Activated T-helper 1 cell treated with anti-CD3 and anti-CD28 coated beads, Interleukin-12 subunit alpha, Interleukin-12 subunit beta, Interleukin-2, Interleukin-4 antibody, amounts not matched to agents 30 ng/mL and 10 ng/mL and 1 ng/mL, durations not matched to agents 14 hours and 24 hours and 36 hours (primary cell): Measurements from ENCODE around the gene TICRR. TPM values are rescaled to one million over a fixed set of nuclear protein-coding genes. Genes with fewer than 3 reads are reported as not detected.

ENCODE experiments used
- DNase-seq: peaks from one replicate; pipeline ENCODE4 v3.0.0; 2021; ENCODE audit warnings: low spot score
- H3K27ac Mint-ChIP-seq: one replicate; pipeline ENCODE4 v1.8.0; 2021; ENCODE audit warnings: mild to moderate bottlenecking, mixed read lengths
- H3K27me3 Mint-ChIP-seq: one replicate; pipeline ENCODE4 v1.8.0; 2022; ENCODE audit warnings: mild to moderate bottlenecking, moderate library complexity, mixed read lengths; ENCODE audit not compliant: insufficient read depth
- H3K36me3 Mint-ChIP-seq: one replicate; pipeline ENCODE4 v1.8.0; 2021; ENCODE audit warnings: low read depth, mixed read lengths
- H3K4me1 Mint-ChIP-seq: one replicate; pipeline ENCODE4 v1.8.0; 2021; ENCODE audit warnings: low read depth, mixed read lengths
- H3K4me3 Mint-ChIP-seq: one replicate; pipeline ENCODE4 v1.8.0; 2021; ENCODE audit warnings: mild to moderate bottlenecking, moderate library complexity, mixed read lengths
- H3K9me3 Mint-ChIP-seq: one replicate; pipeline ENCODE4 v1.8.0; 2021; ENCODE audit warnings: mixed read lengths
- intact Hi-C: fragments of 100-400 bp; cut with micrococcal nuclease; formaldehyde crosslinking; loops from one replicate; pipeline ENCODE4 v1.15.1; 2024
- total RNA-seq: library from RNA; stranded (reverse); gene quantifications from 2 replicates; pipeline ENCODE4 v1.2.3, GENCODE V29; 2022

Gene TICRR
- total RNA-seq, 1 donor from 2014 or later: 17.6 TPM

DNA sequence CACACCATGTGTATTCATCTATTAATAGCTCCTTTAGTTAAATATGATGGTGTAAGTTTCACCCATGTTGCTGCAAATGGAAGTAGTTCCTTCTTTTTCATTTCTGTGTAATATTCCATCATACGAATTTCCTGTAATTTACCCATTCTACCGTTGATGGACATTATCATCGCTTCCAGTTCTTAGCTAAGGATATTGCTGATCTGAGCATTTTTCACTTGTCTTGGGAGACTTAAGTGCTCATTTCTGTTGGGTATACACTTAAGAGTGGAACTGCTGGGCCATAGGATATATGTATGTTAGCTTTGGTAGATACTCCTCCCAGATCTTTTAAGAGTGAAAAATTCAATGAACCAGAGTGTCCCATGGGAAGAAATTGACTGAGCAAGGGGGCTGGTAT lies 92.9 kb downstream of the TICRR start:
- Mint-ChIP-seq H3K9me3 (no peaks in the 10 kb centered on the region), H3K36me3 (peaks cover 3% of the 10 kb centered on the region), H3K4me1 (peaks cover 5% of the 10 kb centered on the region), H3K27ac (no peak overlapping the region), H3K4me3 (no peak overlapping the region), H3K27me3 (peaks cover 15% of the 10 kb centered on the region)
- intact Hi-C loops: no loop called here
- no peak for DNase-seq

DNA sequence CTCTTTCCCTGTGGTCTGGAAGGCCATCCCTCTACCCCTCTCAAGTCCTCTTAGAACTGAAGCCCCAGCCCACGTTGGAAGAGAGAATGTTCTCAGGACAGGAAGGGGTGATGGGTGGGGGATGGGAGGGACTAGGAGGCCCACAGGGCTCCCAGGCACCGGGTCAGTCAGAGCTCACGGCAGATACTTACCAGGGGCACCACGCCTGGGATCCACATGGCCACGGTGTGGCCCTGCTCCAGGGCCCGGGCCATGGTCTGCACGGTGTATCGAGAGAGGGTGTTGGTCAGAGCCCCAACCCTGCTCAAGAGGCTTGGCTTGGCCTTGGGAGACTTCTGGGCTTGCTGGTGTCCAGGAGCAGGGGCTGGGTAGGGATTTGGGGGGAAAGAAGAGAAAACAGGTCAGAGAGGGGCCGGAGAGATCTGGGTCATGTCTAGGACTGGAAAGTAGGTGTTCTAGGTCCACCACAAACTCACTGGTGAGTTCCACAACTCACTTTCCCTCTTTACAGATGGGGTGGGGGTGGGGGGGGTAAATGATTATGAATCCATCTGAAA lies 94.1 kb downstream of the TICRR start:
- peaks cover 12% of the 10 kb centered on the region for H3K27me3 Mint-ChIP-seq
- peaks cover 3% of the 10 kb centered on the region for H3K36me3 Mint-ChIP-seq
- H3K4me1 Mint-ChIP-seq: peaks cover 5% of the 10 kb centered on the region
- DNase-seq: no peak
- H3K27ac Mint-ChIP-seq: no peak overlapping the region
- H3K9me3 Mint-ChIP-seq: no peaks in the 10 kb centered on the region
- intact Hi-C loops: no loop called here
- H3K4me3 Mint-ChIP-seq: no peak overlapping the region

DNA sequence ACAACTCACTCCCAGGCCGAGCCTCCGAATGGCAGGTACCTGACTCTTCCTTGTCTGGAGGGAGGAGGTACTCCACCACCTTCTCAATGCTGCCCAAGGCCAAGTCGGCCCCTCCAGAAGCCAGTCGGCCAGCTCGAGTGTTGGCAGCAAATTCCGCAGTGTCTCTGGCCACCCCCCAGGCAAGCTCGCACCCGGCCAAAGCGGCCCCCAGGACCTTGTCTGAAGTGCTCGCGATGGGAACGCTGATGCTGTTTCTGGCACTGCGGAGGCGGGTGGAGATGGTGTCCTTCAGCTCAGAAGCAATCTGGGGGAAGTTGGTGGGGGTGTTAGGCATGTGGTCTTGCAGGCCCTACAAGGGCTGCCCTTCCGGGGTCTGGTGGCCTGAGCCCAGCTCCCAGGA lies 94.7 kb downstream of the TICRR start:
- intact Hi-C loops: no loop called here
- H3K4me3 Mint-ChIP-seq: no peak overlapping the region
- peaks cover under 1% of the 10 kb centered on the region for H3K36me3 Mint-ChIP-seq
- no peak overlapping the region for H3K27ac Mint-ChIP-seq
- DNase-seq: no peak
- H3K4me1 Mint-ChIP-seq: peaks cover 1% of the 10 kb centered on the region
- no peaks in the 10 kb centered on the region for H3K9me3 Mint-ChIP-seq
- H3K27me3 Mint-ChIP-seq: peaks cover 9% of the 10 kb centered on the region

DNA sequence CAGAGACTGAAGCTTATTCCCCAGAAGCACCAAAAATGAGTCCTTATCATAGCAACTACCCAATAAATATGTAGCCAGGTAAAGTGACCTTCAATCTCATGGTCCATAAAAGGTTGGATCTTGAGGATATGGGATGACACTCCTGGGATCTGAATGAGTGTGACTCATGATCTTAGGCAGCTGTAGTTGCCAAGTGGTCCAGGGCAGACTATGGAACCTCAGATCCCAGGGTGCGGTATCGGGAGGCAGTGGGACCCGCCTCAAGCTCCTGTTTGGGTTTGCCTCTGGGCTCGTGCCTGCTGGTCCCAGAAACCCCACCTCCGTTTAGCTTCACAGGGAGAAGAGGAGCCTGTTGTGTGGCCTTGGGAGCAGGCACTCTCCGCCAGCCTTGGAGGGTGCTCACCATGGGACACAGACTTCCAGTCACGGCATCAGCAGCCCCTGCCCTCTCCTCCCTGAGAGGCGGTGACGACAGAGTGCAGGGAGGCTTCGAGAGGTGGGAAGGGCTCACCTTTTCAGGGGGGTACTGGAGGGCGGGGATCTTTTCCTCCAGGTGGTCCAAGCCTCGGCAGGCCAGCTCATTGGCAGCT lies 95.8 kb downstream of the TICRR start:
- peaks cover 7% of the 10 kb centered on the region for H3K27me3 Mint-ChIP-seq
- no peaks in the 10 kb centered on the region for H3K36me3 Mint-ChIP-seq
- H3K4me3 Mint-ChIP-seq: no peak overlapping the region
- no peaks in the 10 kb centered on the region for H3K4me1 Mint-ChIP-seq
- DNase-seq: no peak
- H3K9me3 Mint-ChIP-seq: no peaks in the 10 kb centered on the region
- no peak overlapping the region for H3K27ac Mint-ChIP-seq
- intact Hi-C loops: no loop called here

DNA sequence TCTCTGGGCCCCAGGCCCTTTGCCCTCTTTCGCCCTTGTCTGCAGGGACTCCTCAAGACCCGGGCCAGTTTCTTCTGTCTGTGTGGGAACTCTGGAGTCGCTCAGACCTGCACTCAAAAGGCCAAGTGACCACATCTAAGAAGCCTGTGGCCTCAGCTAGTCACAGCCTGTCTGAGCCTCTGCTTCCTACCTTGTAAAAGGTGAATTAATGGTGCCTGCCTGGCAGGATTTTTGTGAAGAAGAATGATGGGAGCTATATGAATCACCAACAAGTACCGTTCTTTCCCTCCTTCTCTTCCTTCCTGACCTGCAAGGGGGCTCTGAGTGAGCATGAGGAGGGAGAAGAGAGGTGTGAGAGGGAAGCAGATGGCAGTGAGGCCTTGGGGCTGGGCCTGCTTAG lies 96.4 kb downstream of the TICRR start:
- Mint-ChIP-seq H3K9me3 (no peaks in the 10 kb centered on the region), H3K27me3 (peaks cover 9% of the 10 kb centered on the region), H3K4me3 (no peak overlapping the region), H3K36me3 (no peaks in the 10 kb centered on the region), H3K4me1 (no peaks in the 10 kb centered on the region), H3K27ac (no peak overlapping the region)
- intact Hi-C loops: no loop called here
- DNase-seq: no peak

DNA sequence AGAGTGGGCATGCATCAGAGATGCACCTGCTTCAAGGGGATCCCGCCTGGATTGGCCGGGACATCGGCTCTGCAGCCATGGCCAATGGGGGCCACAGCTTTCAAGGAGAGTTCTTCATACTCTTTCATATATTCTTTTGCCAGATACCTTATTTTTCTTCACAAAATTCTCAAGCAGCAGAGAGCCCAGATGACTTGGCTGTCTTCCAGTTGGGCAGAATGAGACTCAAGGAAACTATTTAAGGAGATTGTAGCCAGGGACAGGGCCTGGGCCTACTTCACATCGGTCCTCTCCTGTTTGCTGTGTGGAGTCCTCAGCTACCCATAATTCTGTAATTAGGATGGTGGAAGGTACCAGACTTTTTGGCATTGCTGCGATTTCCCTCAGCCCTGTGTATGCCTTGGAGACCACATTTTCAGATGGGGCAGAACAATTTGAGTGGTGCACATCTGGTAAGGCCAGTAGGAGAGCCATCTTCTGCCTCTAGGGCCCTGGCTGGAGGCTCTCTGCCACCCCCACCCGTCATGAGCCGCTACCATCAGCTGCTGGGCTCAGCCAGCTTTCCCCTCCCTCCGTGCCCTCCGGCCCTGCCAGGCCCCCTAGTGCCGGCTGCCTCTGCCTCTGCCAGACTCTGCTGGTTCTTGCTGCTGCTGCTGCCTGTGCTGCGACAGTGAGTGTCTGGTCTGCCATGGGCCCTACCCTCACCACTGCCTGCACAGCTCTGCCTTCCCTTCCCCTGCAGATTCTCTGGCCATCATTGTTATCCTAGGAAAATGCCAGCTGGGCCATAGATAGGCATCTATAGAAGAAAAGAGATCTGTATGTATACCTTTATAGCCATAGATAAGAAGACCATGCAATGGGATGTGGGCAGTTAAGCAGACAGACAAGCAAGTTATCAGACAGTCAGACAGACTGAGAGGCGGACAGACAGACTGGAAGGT lies 97.2 kb downstream of the TICRR start:
- no peaks in the 10 kb centered on the region for H3K4me1 Mint-ChIP-seq

DNA sequence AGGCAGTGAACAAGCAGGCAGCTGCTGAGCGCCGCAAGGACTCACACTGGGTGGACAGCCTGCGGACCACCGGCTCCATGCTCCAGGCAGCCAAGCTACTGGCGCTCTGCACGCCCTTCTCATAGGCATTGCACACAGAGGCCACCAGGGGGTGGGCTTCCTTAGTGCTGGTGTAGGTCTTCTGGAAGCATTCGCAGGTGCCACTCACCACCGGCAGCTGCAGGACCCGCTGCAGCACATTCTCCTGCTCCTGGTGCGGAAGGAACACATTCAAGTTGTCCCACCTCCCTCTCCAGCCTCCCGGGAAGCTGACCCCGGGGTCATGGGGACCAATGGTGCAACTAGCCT lies 97.9 kb downstream of the TICRR start:
- Mint-ChIP-seq H3K4me3 (no peak overlapping the region), H3K36me3 (no peaks in the 10 kb centered on the region), H3K27me3 (peaks cover 11% of the 10 kb centered on the region), H3K4me1 (no peaks in the 10 kb centered on the region), H3K27ac (no peak overlapping the region), H3K9me3 (no peaks in the 10 kb centered on the region)
- intact Hi-C loops: no loop called here
- no peak for DNase-seq

More for the DNA sequence above, 97.2 kb downstream of the TICRR start:
- H3K36me3 Mint-ChIP-seq: no peaks in the 10 kb centered on the region
- H3K27me3 Mint-ChIP-seq: peaks cover 9% of the 10 kb centered on the region
- intact Hi-C loops: no loop called here
- H3K27ac Mint-ChIP-seq: no peak overlapping the region
- no peak for DNase-seq
- H3K4me3 Mint-ChIP-seq: no peak overlapping the region
- H3K9me3 Mint-ChIP-seq: no peaks in the 10 kb centered on the region

DNA sequence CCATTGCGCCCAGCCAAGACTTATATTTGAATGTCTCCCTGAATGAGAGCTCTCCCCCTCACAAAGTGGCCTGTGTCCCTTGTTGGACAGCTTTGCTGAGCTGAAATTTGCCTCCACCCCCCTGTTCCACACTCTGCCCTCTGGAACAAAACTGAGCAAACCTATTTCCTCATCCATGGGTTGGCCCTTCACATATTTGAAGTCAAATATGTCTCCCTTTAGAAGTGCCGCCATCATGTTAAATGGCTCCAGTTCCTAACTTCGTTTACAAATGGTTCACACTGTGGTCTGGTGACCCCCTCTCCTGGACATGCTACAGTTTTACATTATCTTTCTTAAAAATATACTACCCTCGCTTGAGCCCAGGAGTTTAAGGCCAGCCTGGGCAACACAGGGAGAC lies 99.3 kb downstream of the TICRR start:
- Mint-ChIP-seq H3K9me3 (no peaks in the 10 kb centered on the region), H3K36me3 (no peaks in the 10 kb centered on the region), H3K4me1 (no peaks in the 10 kb centered on the region), H3K27ac (no peak overlapping the region), H3K27me3 (peaks cover 8% of the 10 kb centered on the region), H3K4me3 (no peak overlapping the region)
- intact Hi-C loops: no loop called here
- no peak for DNase-seq

DNA sequence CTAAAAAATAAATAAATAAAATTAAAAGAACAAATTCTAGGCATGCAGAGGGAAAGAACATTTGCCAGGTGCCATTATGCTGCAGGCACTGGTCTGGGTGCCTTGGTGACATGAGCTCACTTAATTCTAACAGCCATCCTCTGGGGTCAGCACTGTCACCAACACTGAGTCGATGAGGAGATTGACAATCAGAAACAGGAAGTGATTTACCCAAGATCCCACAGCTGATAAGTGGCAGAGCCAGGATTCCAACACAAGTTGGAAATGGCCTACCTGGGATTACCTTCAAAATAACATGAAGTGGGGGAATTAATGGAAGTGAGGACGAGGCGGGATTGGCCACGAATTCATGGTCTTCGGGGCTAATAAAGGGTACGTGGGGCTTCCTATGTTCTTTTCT lies 100.3 kb downstream of the TICRR start:
- intact Hi-C loops: no loop called here
- H3K27me3 Mint-ChIP-seq: peaks cover 10% of the 10 kb centered on the region
- DNase-seq: no peak

DNA sequence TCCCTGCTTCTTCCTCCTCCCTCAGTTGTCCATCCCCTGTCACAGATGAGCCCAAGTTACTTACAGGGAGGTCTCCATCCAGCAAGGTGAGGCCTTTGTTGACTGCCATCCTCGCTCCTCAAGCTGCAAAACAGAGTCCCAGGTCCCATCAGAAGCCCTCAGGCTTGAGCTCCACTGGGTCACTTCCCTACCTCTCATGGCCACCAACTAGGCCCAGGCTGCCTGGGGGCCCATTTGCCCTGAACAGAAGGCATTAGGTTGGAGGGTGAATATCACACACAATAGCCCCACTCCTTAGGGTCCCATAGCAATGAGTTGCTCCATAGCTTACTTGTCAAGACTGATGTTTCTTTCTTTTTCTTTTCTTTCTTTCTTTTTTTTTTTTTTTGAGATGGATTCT lies 102.1 kb downstream of the TICRR start:
- H3K4me1 Mint-ChIP-seq: no peaks in the 10 kb centered on the region
- no peak overlapping the region for H3K27ac Mint-ChIP-seq
- no peaks in the 10 kb centered on the region for H3K36me3 Mint-ChIP-seq

More for the DNA sequence above, 100.3 kb downstream of the TICRR start:
- H3K9me3 Mint-ChIP-seq: no peaks in the 10 kb centered on the region
- no peak overlapping the region for H3K27ac Mint-ChIP-seq
- no peak overlapping the region for H3K4me3 Mint-ChIP-seq
- no peaks in the 10 kb centered on the region for H3K4me1 Mint-ChIP-seq
- no peaks in the 10 kb centered on the region for H3K36me3 Mint-ChIP-seq

More for the DNA sequence above, 102.1 kb downstream of the TICRR start:
- Mint-ChIP-seq H3K9me3 (no peaks in the 10 kb centered on the region), H3K4me3 (no peak overlapping the region), H3K27me3 (peaks cover 10% of the 10 kb centered on the region)
- DNase-seq: no peak
- intact Hi-C loops: no loop called here

Other genes starting within 250 kb of the TICRR start
- gene POLG, start 240.6 kb upstream of the TICRR start, total RNA-seq: 116 and 134 TPM in 2 replicates
- not detected in 2 replicates for gene RHCG, start 78.9 kb upstream of the TICRR start, total RNA-seq
- gene KIF7, start 80.0 kb downstream of the TICRR start, total RNA-seq: 2.4 and 2.7 TPM in 2 replicates
- not detected in 2 replicates for gene PLIN1, start 103.9 kb downstream of the TICRR start, total RNA-seq
- 0.66 and 1.0 TPM in 2 replicates for gene PEX11A, start 115.3 kb downstream of the TICRR start, total RNA-seq
- not detected in 2 replicates for gene WDR93, start 115.3 kb downstream of the TICRR start, total RNA-seq
- 4.6 and 6.6 TPM in 2 replicates for gene MESP1, start 175.8 kb downstream of the TICRR start, total RNA-seq
- gene MESP2, start 200.9 kb downstream of the TICRR start, total RNA-seq: 0.10 TPM in 1 of 2 replicates, not detected in the other
- 0.44 and 0.67 TPM in 2 replicates for gene ANPEP, start 239.4 kb downstream of the TICRR start, total RNA-seq